Omental fat pad (tissue), 4 donors: ENCODE measurements around the gene ZNF780A. TPM values are rescaled to one million over a fixed set of nuclear protein-coding genes. Genes with fewer than 3 reads are reported as not detected.

Source experiments
- ATAC-seq: fragments of 150-250 bp; one replicate; pipeline ENCODE4 v1.9.1; 2016; ENCODE audit warnings: mild to moderate bottlenecking, moderate library complexity; ENCODE audit not compliant: low FRiP score
- DNase-seq: peaks from one replicate; pipeline ENCODE4 v3.0.0-alpha.2; 2019; ENCODE audit warnings: low spot score
- CTCF ChIP-seq, 3 donors: fragments of 450-650 bp; IDR thresholded peaks; one replicate each; pipeline ENCODE4 v1.5.1; 2016 to 2017; ENCODE audit warnings: antibody characterized with exemption in 3 of 3, mild to moderate bottlenecking in 3 of 3, moderate library complexity in 2 of 3
- total RNA-seq, 4 donors: library from RNA; depleted of rRNA; stranded (reverse); fragments of >200 nt; gene quantifications; one replicate each; pipeline ENCODE4 v1.1.0, GENCODE V29; 2016

The ZNF780A gene
- total RNA-seq, 4 donors from 2014 or later: 4.8 to 14.7 (median 11.4) TPM

GRCh38 chr19:40084948-40085347 is 5.8 kb downstream of the ZNF780A start:
- ATAC-seq (no peak), DNase-seq (no peak)

GRCh38 chr19:40081411-40081810 is 9.3 kb downstream of the ZNF780A start:
- DNase-seq: no peak
- TF ChIP-seq CTCF (IDR thresholded peaks at IDR 0.05): no peak
- no peak for ATAC-seq

More at GRCh38 chr19:40084948-40085347, 5.8 kb downstream of the ZNF780A start:
- TF ChIP-seq CTCF (IDR thresholded peaks at IDR 0.05): no peak

- TF ChIP-seq CTCF (IDR thresholded peaks at IDR 0.05): no peak
- ATAC-seq: no peak
- DNase-seq: no peak
Observed at GRCh38 chr19:40080289-40080688, 10.5 kb downstream of the ZNF780A start.

GRCh38 chr19:40078377-40078776 is 12.4 kb downstream of the ZNF780A start:
- DNase-seq: no peak
- no peak for TF ChIP-seq CTCF (IDR thresholded peaks at IDR 0.05)
- no peak for ATAC-seq

- ATAC-seq: no peak
- DNase-seq: no peak
- TF ChIP-seq CTCF (IDR thresholded peaks at IDR 0.05): no peak
Observed at GRCh38 chr19:40070058-40070457, 20.7 kb downstream of the ZNF780A start.

- ATAC-seq: no peak
- no peak for DNase-seq
- no peak for TF ChIP-seq CTCF (IDR thresholded peaks at IDR 0.05)
Observed at GRCh38 chr19:40059624-40060023, 31.1 kb downstream of the ZNF780A start.

GRCh38 chr19:40057166-40057565 is 33.6 kb downstream of the ZNF780A start:
- DNase-seq: no peak
- ATAC-seq: no peak
- no peak for TF ChIP-seq CTCF (IDR thresholded peaks at IDR 0.05)
